HepG2 (cell line): ENCODE data around the gene HS3ST3A1. TPM values are rescaled to one million over a fixed set of nuclear protein-coding genes. Genes with fewer than 3 reads are reported as not detected.

Source experiments
- ATF7 ChIP-seq, 2 experiments: fragments of 450-650 bp in 1 of 2; sonication (generic) in 1 of 2; formaldehyde crosslinking in 1 of 2; IDR thresholded peaks; 2 replicates each; pipeline versions ENCODE4 v1.4.0 to v1.6.1; 2016 to 2020; ENCODE audit warnings: antibody characterized with exemption in 1 of 2, mild to moderate bottlenecking in 1 of 2, missing genetic modification reagents in 1 of 2
- ETV5 ChIP-seq: IDR thresholded peaks from 2 replicates; pipeline ENCODE4 v1.6.1; 2018; ENCODE audit warnings: missing biosample characterization, missing genetic modification reagents, inconsistent platforms, borderline replicate concordance
- FOSL2 ChIP-seq: sonication (generic); formaldehyde crosslinking; IDR thresholded peaks from 2 replicates; pipeline ENCODE4 v1.4.0; 2020; ENCODE audit warnings: missing genetic modification reagents
- FOXJ3 ChIP-seq: sonication (generic); formaldehyde crosslinking; IDR thresholded peaks from 2 replicates; pipeline ENCODE4 v1.4.0; 2020; ENCODE audit warnings: missing genetic modification reagents, mild to moderate bottlenecking, borderline replicate concordance
- MIER2 ChIP-seq: IDR thresholded peaks from 2 replicates; pipeline ENCODE4 v1.6.1; 2016; ENCODE audit warnings: missing biosample characterization, missing genetic modification reagents
- NFKBIZ ChIP-seq: IDR thresholded peaks from 2 replicates; pipeline ENCODE4 v1.6.1; 2018; ENCODE audit warnings: missing genetic modification reagents, missing compliant biosample characterization
- PAWR ChIP-seq: sonication (generic); formaldehyde crosslinking; IDR thresholded peaks from 2 replicates; pipeline ENCODE4 v1.4.0; 2020; ENCODE audit warnings: missing genetic modification reagents, mild to moderate bottlenecking, borderline replicate concordance
- ZGPAT ChIP-seq: IDR thresholded peaks from 2 replicates; pipeline ENCODE4 v1.6.1; 2016; ENCODE audit warnings: mild to moderate bottlenecking
- ZMYM3 ChIP-seq: sonication (generic); formaldehyde crosslinking; IDR thresholded peaks from 2 replicates; pipeline ENCODE4 v1.5.1; 2020; ENCODE audit warnings: mild to moderate bottlenecking, missing genetic modification reagents
- ZNF17 ChIP-seq: sonication (generic); formaldehyde crosslinking; IDR thresholded peaks from 2 replicates; pipeline ENCODE4 v1.5.0; 2020; ENCODE audit warnings: mild to moderate bottlenecking, missing genetic modification reagents
- polyA plus RNA-seq, 8 experiments: library from polyadenylated mRNA; depleted of rRNA in 3 of 8; stranded (reverse) in 7 of 8; unstranded in 1 of 8; fragments of >200 nt; fragmentation: Illumina TruSeq in 4 of 8; extraction: Trizol in 4 of 8; gene quantifications; 2 replicates each; pipeline versions ENCODE4 v1.2.1 to v1.2.3, GENCODE V29; 2011 to 2016; ENCODE audit warnings: low read depth in 4 of 8, missing spikeins in 1 of 8, mixed read lengths in 1 of 8; ENCODE audit not compliant: insufficient read depth in 1 of 8
- total RNA-seq, 5 experiments: library from RNA; depleted of rRNA; stranded (reverse); fragments of >200 nt; fragmentation: Illumina TruSeq; extraction: Trizol; gene quantifications; 2 replicates each; pipeline ENCODE4 v1.2.3, GENCODE V29; 2016; ENCODE audit warnings: low read depth in 1 of 5
- TF ChIP-seq, protein P1 (sequence below): sonication (generic); formaldehyde crosslinking; IDR thresholded peaks from 2 replicates; pipeline ENCODE4 v1.9.0; 2021; ENCODE audit warnings: mild to moderate bottlenecking, missing genetic modification reagents
- TF ChIP-seq, protein P2 (sequence below): sonication (generic); formaldehyde crosslinking; IDR thresholded peaks from 2 replicates; pipeline ENCODE4 v1.4.0; 2020; ENCODE audit warnings: missing genetic modification reagents
- TF ChIP-seq, protein P3 (sequence below): sonication (generic); IDR thresholded peaks from 2 replicates; pipeline ENCODE4 v1.6.1; 2016; ENCODE audit warnings: low read depth, borderline replicate concordance
- TF ChIP-seq, protein P4 (sequence below): sonication (generic); formaldehyde crosslinking; IDR thresholded peaks from 2 replicates; pipeline ENCODE4 v1.8.0; 2022; ENCODE audit warnings: mild to moderate bottlenecking, missing genetic modification reagents, moderate library complexity

Gene HS3ST3A1
- total and polyA plus RNA-seq, 2 of the 13 experiments (the other 11 are each of a cell fraction or from before 2014, with no cell fraction given), result 1.3 to 3.5 TPM

DNA sequence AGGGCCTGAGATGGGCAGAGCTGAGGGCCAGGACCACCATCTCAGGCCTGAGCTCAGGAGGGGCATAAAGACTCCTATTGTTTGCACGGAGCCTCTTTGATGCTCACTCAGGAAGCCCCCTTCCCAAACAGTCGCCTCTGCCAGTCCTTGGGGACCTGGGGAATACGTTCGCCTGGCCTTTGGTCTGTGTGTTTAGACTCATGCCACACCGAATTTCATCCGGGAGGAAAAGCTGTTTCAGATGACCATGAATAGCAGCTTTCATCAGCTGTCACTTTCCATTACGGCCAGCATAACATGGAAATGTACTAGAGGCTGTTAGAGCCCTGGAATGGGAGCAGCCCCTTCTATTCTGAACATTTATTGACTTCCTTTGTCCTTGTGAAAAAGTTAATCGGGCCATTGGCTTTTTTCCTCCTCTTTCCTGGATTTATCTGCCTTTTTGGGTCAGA, 139.0 kb downstream of the HS3ST3A1 start (continued):
- TF ChIP-seq, protein P1, sequence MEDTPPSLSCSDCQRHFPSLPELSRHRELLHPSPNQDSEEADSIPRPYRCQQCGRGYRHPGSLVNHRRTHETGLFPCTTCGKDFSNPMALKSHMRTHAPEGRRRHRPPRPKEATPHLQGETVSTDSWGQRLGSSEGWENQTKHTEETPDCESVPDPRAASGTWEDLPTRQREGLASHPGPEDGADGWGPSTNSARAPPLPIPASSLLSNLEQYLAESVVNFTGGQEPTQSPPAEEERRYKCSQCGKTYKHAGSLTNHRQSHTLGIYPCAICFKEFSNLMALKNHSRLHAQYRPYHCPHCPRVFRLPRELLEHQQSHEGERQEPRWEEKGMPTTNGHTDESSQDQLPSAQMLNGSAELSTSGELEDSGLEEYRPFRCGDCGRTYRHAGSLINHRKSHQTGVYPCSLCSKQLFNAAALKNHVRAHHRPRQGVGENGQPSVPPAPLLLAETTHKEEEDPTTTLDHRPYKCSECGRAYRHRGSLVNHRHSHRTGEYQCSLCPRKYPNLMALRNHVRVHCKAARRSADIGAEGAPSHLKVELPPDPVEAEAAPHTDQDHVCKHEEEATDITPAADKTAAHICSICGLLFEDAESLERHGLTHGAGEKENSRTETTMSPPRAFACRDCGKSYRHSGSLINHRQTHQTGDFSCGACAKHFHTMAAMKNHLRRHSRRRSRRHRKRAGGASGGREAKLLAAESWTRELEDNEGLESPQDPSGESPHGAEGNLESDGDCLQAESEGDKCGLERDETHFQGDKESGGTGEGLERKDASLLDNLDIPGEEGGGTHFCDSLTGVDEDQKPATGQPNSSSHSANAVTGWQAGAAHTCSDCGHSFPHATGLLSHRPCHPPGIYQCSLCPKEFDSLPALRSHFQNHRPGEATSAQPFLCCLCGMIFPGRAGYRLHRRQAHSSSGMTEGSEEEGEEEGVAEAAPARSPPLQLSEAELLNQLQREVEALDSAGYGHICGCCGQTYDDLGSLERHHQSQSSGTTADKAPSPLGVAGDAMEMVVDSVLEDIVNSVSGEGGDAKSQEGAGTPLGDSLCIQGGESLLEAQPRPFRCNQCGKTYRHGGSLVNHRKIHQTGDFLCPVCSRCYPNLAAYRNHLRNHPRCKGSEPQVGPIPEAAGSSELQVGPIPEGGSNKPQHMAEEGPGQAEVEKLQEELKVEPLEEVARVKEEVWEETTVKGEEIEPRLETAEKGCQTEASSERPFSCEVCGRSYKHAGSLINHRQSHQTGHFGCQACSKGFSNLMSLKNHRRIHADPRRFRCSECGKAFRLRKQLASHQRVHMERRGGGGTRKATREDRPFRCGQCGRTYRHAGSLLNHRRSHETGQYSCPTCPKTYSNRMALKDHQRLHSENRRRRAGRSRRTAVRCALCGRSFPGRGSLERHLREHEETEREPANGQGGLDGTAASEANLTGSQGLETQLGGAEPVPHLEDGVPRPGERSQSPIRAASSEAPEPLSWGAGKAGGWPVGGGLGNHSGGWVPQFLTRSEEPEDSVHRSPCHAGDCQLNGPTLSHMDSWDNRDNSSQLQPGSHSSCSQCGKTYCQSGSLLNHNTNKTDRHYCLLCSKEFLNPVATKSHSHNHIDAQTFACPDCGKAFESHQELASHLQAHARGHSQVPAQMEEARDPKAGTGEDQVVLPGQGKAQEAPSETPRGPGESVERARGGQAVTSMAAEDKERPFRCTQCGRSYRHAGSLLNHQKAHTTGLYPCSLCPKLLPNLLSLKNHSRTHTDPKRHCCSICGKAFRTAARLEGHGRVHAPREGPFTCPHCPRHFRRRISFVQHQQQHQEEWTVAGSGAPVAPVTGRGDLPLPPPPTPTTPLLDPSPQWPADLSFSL (CRISPR knock-in tag), result no peak
- TF ChIP-seq ZNF17 (CRISPR knock-in tag) (no peak), FOXJ3 (peak; percentile 79; the same call in 1 of the 2 replicates), ZGPAT (CRISPR knock-in tag) (peak; percentile 26; the same call in 1 of the 2 replicates), ETV5 (peak; percentile 93; the same call in 1 of the 2 replicates), MIER2 (CRISPR knock-in tag) (peak; percentile 36; the same call in 1 of the 2 replicates), ZMYM3 (CRISPR knock-in tag) (peak; percentile 72), FOSL2 (CRISPR knock-in tag) (peak; percentile 73), PAWR (CRISPR knock-in tag) (no peak), ATF7 (IDR thresholded peaks at IDR 0.05) (no peak), ATF7 (CRISPR knock-in tag; IDR thresholded peaks at IDR 0.05) (peak; percentile 48; the same call in 1 of the 2 replicates), NFKBIZ (CRISPR knock-in tag) (peak; percentile 45; the same call in 1 of the 2 replicates)
- TF ChIP-seq, protein P2, sequence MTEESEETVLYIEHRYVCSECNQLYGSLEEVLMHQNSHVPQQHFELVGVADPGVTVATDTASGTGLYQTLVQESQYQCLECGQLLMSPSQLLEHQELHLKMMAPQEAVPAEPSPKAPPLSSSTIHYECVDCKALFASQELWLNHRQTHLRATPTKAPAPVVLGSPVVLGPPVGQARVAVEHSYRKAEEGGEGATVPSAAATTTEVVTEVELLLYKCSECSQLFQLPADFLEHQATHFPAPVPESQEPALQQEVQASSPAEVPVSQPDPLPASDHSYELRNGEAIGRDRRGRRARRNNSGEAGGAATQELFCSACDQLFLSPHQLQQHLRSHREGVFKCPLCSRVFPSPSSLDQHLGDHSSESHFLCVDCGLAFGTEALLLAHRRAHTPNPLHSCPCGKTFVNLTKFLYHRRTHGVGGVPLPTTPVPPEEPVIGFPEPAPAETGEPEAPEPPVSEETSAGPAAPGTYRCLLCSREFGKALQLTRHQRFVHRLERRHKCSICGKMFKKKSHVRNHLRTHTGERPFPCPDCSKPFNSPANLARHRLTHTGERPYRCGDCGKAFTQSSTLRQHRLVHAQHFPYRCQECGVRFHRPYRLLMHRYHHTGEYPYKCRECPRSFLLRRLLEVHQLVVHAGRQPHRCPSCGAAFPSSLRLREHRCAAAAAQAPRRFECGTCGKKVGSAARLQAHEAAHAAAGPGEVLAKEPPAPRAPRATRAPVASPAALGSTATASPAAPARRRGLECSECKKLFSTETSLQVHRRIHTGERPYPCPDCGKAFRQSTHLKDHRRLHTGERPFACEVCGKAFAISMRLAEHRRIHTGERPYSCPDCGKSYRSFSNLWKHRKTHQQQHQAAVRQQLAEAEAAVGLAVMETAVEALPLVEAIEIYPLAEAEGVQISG (CRISPR knock-in tag), result peak; percentile 42; the same call in 1 of the 2 replicates
- TF ChIP-seq, protein P3, sequence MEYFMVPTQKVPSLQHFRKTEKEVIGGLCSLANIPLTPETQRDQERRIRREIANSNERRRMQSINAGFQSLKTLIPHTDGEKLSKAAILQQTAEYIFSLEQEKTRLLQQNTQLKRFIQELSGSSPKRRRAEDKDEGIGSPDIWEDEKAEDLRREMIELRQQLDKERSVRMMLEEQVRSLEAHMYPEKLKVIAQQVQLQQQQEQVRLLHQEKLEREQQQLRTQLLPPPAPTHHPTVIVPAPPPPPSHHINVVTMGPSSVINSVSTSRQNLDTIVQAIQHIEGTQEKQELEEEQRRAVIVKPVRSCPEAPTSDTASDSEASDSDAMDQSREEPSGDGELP, result peak; percentile 65; the same call in 1 of the 2 replicates
- TF ChIP-seq, protein P4, sequence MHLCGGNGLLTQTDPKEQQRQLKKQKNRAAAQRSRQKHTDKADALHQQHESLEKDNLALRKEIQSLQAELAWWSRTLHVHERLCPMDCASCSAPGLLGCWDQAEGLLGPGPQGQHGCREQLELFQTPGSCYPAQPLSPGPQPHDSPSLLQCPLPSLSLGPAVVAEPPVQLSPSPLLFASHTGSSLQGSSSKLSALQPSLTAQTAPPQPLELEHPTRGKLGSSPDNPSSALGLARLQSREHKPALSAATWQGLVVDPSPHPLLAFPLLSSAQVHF, result no peak
